ENCODE measurements around the gene GCG. TPM values are rescaled to one million over a fixed set of nuclear protein-coding genes. Genes with fewer than 3 reads are reported as not detected.

Gene GCG
- total and polyA plus RNA-seq, 2 donors (not counting 1 experiment from before 2014, with no cell fraction given): not detected

DNA sequence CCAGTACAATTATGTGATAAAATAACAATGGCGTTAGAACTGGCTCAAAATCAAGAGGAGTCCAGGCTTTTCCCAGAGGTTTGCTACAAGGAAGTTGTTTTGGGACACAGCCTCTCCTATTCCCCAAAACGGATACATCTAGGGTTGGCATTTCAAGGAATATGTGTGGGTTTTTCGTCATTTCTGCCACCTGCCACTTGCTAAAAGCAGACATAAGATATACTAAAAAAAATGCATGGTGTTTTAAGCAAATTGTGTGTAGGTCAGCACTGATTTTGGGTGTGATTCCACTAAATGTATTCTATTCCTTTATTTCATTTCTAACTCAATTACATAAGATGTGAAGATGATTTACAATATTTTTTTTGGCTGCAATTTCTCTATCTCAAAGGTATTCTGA is 36.4 kb upstream of the GCG start:
- CTCF ChIA-PET: no interaction called here

More for the DNA sequence above, 36.4 kb upstream of the GCG start:
- H3K9ac ChIP-seq (ENCODE audit: low read length): no peak overlapping the region
- intact Hi-C loops (cut with micrococcal nuclease): no loop called here
- no peak overlapping the region for H2AFZ ChIP-seq (ENCODE audit: insufficient read depth, low read depth, low read length, poor library complexity, severe bottlenecking)
- H3K4me2 ChIP-seq (replicated peaks; ENCODE audit: low read depth, low read length, poor library complexity, severe bottlenecking): no peak overlapping the region
- no peak overlapping the region for H3K4me3 Mint-ChIP-seq
- H3K36me3 ChIP-seq (replicated peaks in 1 of 2; ENCODE audit: control extremely low read depth in 1 of 2, control insufficient read depth in 1 of 2, extremely low read depth in 1 of 2, insufficient read depth in 2 of 2, low read length in 1 of 2): no peaks in the 10 kb centered on the region
- no peaks in the 10 kb centered on the region for H3K9me3 ChIP-seq (ENCODE audit: control extremely low read depth in 1 of 3, control insufficient read depth in 2 of 3, insufficient read depth in 1 of 3, low read length in 2 of 3)
- no CpG with 5 or more reads among the region's 3 CpGs for WGBS (ENCODE audit: insufficient coverage)
- peaks cover 16% of the 10 kb centered on the region for H3K27me3 Mint-ChIP-seq
- no peaks in the 10 kb centered on the region for H3K79me2 ChIP-seq (ENCODE audit: control insufficient read depth, insufficient read depth, low read length)
- H3K4me1 ChIP-seq (ENCODE audit: control insufficient read depth in 2 of 2, insufficient read depth in 2 of 2, low read length in 2 of 2): no peaks in the 10 kb centered on the region
- no peaks in the 10 kb centered on the region for H4K20me1 ChIP-seq (ENCODE audit: control insufficient read depth, insufficient read depth, low read length, poor library complexity, severe bottlenecking)
- no peak for DNase-seq
- H3K27ac Mint-ChIP-seq: no peak overlapping the region
- H3K9me3 Mint-ChIP-seq (ENCODE audit: insufficient read depth): no peaks in the 10 kb centered on the region
- H3K27me3 ChIP-seq (replicated peaks in 1 of 4; ENCODE audit: control extremely low read depth in 1 of 4, control insufficient read depth in 3 of 4, insufficient read depth in 4 of 4, low read length in 3 of 4): peaks cover 0 to 5% (median 0%) of the 10 kb centered on the region in 4 experiments
- POLR2A ChIA-PET: no interaction called here
- no peak overlapping the region for H3K27ac ChIP-seq (ENCODE audit: low read length in 2 of 2)
- TF ChIP-seq EZH2 (IDR thresholded peaks at IDR 0.05; ENCODE audit: borderline replicate concordance, insufficient read depth, low read depth, low read length, poor library complexity, severe bottlenecking): no peak
- TF ChIP-seq CTCF (IDR thresholded peaks at IDR 0.05): no peak
- ATAC-seq (ENCODE audit: low read depth): no peak
- no peaks in the 10 kb centered on the region for H3K4me1 Mint-ChIP-seq
- H3K4me3 ChIP-seq (ENCODE audit: control extremely low read depth in 1 of 5, extremely low read depth in 1 of 5, insufficient read depth in 1 of 5, low read depth in 2 of 5, low read length in 4 of 5): no peak overlapping the region

All from B cell (primary cell).